ENCODE data around the gene P3H3. TPM values are rescaled to one million over a fixed set of nuclear protein-coding genes. Genes with fewer than 3 reads are reported as not detected.

Gene P3H3
- polyA plus RNA-seq, 4 donors = 24.5 to 37.1 (median 29.3) TPM

DNA sequence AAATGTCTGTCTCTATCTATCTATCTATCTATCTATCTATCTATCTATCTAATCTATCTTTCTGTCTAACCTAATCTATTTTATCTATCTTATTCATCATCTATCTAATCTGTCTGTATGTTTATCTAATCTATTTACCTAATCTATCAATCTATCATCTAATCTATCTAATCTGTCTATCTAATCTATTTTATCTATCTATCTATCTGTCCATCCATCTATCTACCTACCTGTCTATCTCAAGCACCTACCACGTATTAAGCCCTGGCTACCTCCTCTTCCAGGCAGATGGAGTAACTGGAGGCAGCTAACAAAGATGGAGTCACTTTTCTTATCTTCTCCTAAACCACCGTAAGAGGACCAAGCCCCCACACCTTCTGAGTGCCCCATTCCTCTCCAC, 33.1 kb upstream of the P3H3 start:
- no peak for DNase-seq (ENCODE audit: low read depth in 4 of 4, low spot score in 3 of 4)

- no peak for DNase-seq (ENCODE audit: low read depth in 4 of 4, low spot score in 3 of 4)
These were observed 31.6 kb upstream of the P3H3 start for GRCh38 chr12:6796576-6796975.

DNA sequence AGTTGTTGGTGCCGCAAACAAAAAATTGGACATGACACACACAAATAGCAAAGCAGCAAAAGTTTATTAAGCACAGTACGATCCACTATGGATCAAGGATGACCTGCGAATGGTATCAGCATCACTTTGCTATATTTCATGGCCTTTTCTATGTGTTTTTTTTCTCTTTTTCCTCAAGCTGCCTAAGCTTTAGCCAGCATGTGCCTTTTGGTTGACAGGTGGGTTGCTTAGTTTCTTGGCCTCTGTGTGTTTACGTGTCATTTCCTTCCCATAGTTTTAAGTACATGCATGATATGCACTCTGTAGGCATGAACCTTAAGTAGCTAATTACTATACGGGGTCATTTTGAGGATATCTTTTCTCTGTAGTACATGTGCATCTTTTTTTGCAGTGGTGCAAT, 29.1 kb upstream of the P3H3 start:
- no peak for DNase-seq (ENCODE audit: low read depth in 4 of 4, low spot score in 3 of 4)

- DNase-seq (ENCODE audit: low read depth in 4 of 4, low spot score in 3 of 4) = no peak
These were observed 21.0 kb upstream of the P3H3 start for GRCh38 chr12:6807170-6807569.

DNA sequence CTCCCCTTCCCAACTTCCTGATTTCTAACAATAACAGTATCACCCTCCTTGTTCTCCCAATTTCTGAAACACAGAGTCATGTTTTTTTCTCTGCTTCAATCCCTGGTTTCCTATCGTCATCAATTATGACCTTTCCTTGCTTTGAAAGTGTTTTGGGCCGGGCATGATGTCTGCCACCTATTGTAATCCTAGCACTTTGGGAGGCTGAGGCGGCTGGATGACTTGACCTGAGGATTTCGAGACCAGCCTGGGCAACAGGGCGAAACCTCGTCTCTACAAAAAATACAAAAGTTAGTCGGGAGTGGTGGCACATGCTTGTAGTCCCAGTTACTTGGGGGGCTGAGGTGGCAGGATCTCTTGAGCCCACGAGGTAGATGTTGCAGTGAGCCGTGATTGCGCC, 19.2 kb upstream of the P3H3 start:
- DNase-seq (ENCODE audit: low read depth in 4 of 4, low spot score in 3 of 4) = no peak

DNA sequence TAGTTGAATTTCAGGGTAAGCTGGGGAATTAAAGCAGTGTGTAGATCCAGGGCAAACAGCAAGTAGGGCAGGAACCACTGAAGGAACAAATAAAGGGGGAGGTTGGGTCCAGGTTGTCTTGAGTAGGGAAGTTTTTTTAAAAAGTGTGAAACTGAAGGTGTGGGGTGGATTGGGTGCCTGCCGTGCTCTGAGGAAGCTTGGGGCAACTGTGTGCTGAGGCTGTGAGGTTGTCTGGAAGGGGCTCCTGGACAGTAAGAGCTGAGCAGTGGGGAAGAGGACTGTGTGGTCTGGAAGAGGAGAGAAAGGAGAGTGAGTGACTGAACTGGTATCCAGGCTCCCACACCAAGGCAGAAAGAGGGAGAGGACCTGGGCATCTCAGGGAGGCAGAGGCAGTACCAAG, 17.4 kb upstream of the P3H3 start:
- DNase-seq (ENCODE audit: low read depth in 4 of 4, low spot score in 3 of 4) = no peak

GRCh38 chr12:6813363-6813762, 14.8 kb upstream of the P3H3 start:
- DNase-seq (ENCODE audit: low read depth in 4 of 4, low spot score in 3 of 4) = no peak

GRCh38 chr12:6816598-6816997, 11.6 kb upstream of the P3H3 start:
- no peak for DNase-seq (ENCODE audit: low read depth in 4 of 4, low spot score in 3 of 4)

GRCh38 chr12:6817098-6817497, 11.1 kb upstream of the P3H3 start:
- no peak for DNase-seq (ENCODE audit: low read depth in 4 of 4, low spot score in 3 of 4)

DNA sequence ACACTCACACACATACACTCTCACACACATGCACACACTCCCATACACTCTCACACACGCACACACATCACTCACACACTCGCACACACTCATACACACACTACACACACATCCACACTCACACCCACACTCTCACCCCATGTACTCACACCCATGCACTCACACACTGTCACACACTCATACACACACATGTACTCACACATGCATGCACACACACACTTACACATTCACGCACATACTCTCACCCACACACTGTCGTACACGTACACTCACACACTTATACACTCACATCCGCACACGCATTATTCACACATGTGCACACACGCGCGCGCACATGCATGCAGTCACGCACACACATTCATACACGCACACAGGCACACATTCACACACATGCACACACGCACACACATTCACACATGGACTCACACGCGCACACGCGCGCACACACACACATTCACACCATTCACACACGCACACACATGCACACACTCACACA, 10.5 kb upstream of the P3H3 start:
- DNase-seq (ENCODE audit: low read depth in 4 of 4, low spot score in 3 of 4) = no peak

GRCh38 chr12:6818222-6818621, 10.0 kb upstream of the P3H3 start:
- no peak for DNase-seq (ENCODE audit: low read depth in 4 of 4, low spot score in 3 of 4)

GRCh38 chr12:6818645-6819044, 9.6 kb upstream of the P3H3 start:
- no peak for DNase-seq (ENCODE audit: low read depth in 4 of 4, low spot score in 3 of 4)

- DNase-seq (ENCODE audit: low read depth in 4 of 4, low spot score in 3 of 4) = no peak
These were observed 8.8 kb upstream of the P3H3 start for GRCh38 chr12:6819106-6820030.

DNA sequence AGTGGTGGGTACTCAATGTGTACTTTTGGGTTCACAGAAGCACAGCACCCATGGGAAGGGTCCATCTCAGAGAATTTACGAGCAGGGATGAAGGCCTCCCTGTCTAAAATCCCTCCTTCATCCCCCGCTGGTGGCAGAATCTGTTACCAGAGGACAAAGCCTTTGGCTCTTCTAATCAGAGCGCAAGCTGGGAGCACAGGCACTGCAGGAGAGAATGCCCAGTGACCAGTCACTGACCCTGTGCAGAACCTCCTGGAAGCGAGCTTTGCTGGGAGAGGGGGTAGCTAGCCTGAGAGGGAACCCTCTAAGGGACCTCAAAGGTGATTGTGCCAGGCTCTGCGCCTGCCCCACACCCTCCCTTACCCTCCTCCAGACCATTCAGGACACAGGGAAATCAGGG, 8.0 kb upstream of the P3H3 start:
- no peak for DNase-seq (ENCODE audit: low read depth in 4 of 4, low spot score in 3 of 4)

DNA sequence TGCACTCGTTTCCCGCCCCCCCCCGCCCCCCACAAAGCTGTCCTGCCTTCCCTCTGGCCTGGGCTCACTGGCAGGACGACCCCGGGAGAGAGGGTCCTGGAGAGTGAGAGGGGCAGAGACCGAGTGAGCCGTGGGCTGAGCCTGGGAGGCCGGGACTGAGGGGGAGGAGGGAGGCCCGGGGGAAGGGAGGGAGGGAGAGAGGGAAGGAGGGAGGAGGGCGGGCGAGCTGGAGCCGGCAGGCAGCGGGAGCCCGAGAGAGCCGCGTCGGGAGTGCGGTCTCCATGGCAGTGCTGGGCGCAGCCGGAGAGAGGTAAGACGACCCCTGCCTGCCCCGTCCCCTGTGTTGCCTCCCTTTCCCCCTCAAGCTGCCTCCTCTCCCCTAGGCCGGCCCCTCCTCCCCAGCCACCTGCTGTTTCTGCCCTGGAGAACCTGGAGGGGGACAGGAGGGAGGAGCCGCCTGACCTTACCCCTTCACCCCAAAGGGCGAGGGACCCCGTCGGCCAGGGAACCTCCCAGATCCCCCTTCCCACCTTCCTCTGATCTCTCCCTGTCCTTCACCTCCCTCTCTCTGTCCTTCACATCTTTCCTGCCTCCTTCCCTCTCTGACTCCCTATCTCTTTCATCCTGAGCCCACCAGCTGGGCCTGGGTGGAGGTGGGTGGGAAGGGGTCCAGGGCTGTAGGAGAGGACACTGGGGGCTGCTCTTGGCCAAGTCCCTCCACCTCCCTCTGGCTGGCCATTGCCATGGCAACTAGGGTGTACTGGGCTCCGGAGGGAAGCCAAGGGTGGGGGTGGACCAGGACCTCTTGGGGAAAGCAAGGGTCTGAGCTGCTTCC, 6.4 kb upstream of the P3H3 start, which contains the start of gene GPR162:
Gene GPR162 (plus strand): TSS at position 231 of the 835 bp plus-strand sequence. CDS start 2,078 bp downstream, outside the sequence.
- DNase-seq (ENCODE audit: low read depth in 4 of 4, low spot score in 3 of 4) = peak in 3 of 4 donors; percentile 71 to 78 (median 74)

DNA sequence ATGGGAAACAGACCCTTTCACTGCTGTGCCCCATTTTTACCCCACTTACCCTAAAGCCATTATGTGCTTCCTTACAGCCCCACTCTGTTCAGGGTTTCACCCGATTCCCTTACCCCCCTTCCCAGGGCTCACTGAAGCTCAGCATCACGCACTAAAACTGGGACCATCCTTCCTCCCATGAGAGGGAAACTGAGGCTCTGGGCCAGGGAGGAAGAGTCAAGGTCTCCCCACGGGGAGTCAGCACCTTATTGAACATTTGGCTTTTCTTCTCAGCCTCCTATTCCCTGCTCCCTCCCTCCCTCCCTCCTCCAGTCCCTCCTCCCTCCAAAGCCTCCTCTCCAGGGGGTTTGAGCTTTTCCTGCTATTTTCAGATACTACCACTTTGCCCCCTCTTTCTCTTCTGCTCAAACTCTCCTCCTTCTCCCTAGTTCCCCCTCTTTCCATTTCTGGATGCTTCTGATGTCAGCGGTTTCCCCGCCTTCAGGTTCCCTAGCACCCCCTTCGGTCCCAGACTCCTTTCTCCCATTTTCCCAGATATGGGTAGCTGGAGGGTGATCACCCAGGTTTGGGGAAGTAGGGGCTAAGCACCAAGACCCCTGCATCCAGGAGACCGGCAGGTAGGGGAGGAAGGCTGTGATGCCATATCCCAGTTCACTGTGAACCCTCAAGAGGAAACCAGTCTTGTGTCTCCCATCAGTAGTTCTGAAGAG, 5.6 kb upstream of the P3H3 start:
- DNase-seq (ENCODE audit: low read depth in 4 of 4, low spot score in 3 of 4) = no peak

DNA sequence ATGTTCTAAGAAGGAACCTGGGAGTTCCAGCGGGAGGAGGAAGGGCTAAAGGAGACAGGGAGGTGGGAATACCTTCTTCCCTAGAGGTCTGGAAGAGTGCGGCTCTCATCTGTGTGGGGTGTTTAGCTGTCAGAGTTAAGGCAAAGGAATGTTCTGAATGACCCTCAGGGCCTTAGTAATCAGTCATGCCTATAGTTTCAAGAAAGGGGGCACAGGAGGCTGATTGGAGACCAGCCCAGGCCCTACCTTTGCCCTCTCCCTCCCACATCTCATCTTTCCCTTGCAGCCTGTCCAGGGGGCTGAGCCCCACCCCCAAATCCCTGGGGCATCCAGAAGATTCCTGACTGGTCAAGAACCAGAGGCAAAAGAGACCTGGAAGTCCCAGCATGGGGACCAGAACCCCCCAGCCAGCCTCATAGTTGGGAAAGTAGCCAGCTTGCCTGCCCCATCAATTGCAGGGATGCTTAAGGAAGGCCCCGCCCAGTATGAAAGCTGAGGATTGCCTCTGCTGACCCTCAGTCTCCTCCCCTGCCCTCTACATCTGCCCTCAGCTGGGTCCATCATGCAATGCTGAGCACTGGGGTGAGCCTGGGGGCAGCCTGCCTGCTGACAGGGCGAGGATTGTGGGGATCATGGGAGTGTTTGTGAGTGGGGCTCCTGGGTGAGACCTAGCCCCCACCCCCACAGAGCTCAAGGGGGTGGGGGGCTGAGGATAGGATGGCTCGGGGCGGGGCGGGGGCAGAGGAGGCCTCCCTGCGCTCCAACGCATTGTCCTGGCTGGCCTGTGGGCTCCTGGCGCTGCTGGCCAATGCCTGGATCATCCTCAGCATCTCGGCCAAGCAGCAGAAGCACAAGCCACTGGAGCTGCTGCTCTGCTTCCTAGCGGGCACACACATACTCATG, 4.8 kb upstream of the P3H3 start:
- DNase-seq (ENCODE audit: low read depth in 4 of 4, low spot score in 3 of 4) = no peak

- no peak for DNase-seq (ENCODE audit: low read depth in 4 of 4, low spot score in 3 of 4)
These were observed 4.0 kb upstream of the P3H3 start for GRCh38 chr12:6824085-6824775.

GRCh38 chr12:6824901-6825381, 3.3 kb upstream of the P3H3 start:
- no peak for DNase-seq (ENCODE audit: low read depth in 4 of 4, low spot score in 3 of 4)

Measured in right renal pelvis (tissue), 4 donors.